ENCODE results near the gene UQCC2. TPM values are rescaled to one million over a fixed set of nuclear protein-coding genes. Genes with fewer than 3 reads are reported as not detected.

Gene UQCC2
- total RNA-seq, 5 donors from 2014 or later (not counting 1 experiment from before 2014, with no cell fraction given) = 17.2 to 36.2 (median 32.7) TPM

DNA sequence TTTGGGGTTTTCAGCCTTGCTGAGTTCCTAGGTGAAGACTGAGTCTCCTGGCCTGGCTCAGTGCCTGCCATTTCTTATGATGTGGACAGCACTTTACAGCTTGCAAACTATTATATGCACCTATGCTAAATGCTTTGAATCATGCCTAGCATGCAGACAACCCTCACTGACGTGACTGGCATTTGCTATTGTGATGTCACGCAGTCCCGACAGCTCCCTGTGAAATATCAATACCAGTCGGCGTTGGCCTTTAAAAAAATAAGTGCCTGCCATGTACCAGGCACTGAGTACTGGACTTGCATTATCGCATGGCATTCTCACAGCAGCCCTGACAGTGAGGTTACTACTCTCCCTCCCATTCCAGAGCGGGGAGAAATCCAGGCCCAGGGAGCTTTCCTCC is 35.5 kb downstream of the UQCC2 start:
- Histone ChIP-seq H3K36me3 (ENCODE audit: control insufficient read depth in 2 of 2, extremely low read depth in 1 of 2, insufficient read depth in 1 of 2, low read length in 1 of 2) (peaks cover 40 to 87% of the 10 kb centered on the region in 2 donors), H3K4me3 (ENCODE audit: control insufficient read depth in 1 of 2, extremely low read depth in 1 of 2, low read length in 1 of 2) (no peak overlapping the region), H3K9me3 (no peaks in the 10 kb centered on the region), H3K27me3 (replicated peaks in 1 of 2; ENCODE audit: control insufficient read depth in 2 of 2, extremely low read depth in 1 of 2, insufficient read depth in 2 of 2, low read length in 1 of 2) (no peaks in the 10 kb centered on the region), H3K27ac (ENCODE audit: low read length) (no peak overlapping the region), H3K4me1 (ENCODE audit: control insufficient read depth in 1 of 2, extremely low read depth in 1 of 2, insufficient read depth in 2 of 2, low read length in 2 of 2) (no peaks in the 10 kb centered on the region)
- Mint-ChIP-seq H3K36me3 (peaks cover 54% of the 10 kb centered on the region), H3K27me3 (no peaks in the 10 kb centered on the region), H3K9me3 (no peaks in the 10 kb centered on the region), H3K27ac (no peak overlapping the region), H3K4me3 (no peak overlapping the region), H3K4me1 (peaks cover 0 to 3% (median 0%) of the 10 kb centered on the region in 3 donors)
- ChIA-PET POLR2A (interaction anchor here in 1 of 2 donors (0.6 kb wide), 1 partner anchor 936 kb away, joined by 3 read pairs; no protein-coding TSS in a partner anchor), CTCF (no interaction called here)
- ATAC-seq (replicated peaks in 1 of 4) (no peak), DNase-seq (no peak)
- 95% methylated on average over 7 of the region's 7 CpGs for WGBS (ENCODE audit: insufficient coverage)

DNA sequence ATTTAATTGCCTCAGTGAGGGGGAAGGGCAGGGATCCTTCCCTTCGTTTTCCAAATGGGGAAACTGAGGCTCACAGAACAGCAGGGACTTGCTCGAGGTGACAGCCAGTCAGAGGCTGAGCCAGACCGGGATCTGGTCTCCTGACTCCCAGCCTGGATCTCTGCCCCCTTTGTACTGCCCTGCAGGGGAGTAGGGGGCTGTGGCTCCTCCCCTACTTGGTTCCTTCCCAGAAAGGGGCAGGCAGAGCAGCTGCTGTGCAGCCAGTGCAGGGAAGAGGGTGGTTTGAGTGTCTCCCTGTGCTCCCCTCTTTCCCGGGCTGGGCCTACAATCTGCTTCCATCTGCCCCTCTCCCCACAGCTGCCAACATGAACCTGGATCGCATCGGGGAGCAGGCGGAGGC is 37.6 kb downstream of the UQCC2 start:
- POLR2A ChIA-PET = no interaction called here
- Mint-ChIP-seq H3K4me1 (peaks cover 5 to 12% (median 8%) of the 10 kb centered on the region in 3 donors), H3K27me3 (no peaks in the 10 kb centered on the region), H3K27ac (no peak overlapping the region), H3K36me3 (peaks cover 55% of the 10 kb centered on the region), H3K4me3 (no peak overlapping the region), H3K9me3 (no peaks in the 10 kb centered on the region)
- ATAC-seq (replicated peaks in 1 of 4) (no peak), DNase-seq (no peak)
- CTCF ChIA-PET = no interaction called here
- Histone ChIP-seq H3K27me3 (replicated peaks in 1 of 2; ENCODE audit: control insufficient read depth in 2 of 2, extremely low read depth in 1 of 2, insufficient read depth in 2 of 2, low read length in 1 of 2) (no peaks in the 10 kb centered on the region), H3K4me3 (ENCODE audit: control insufficient read depth in 1 of 2, extremely low read depth in 1 of 2, low read length in 1 of 2) (no peak overlapping the region), H3K36me3 (ENCODE audit: control insufficient read depth in 2 of 2, extremely low read depth in 1 of 2, insufficient read depth in 1 of 2, low read length in 1 of 2) (peaks cover 32 to 86% of the 10 kb centered on the region in 2 donors), H3K27ac (ENCODE audit: low read length) (no peak overlapping the region), H3K4me1 (ENCODE audit: control insufficient read depth in 1 of 2, extremely low read depth in 1 of 2, insufficient read depth in 2 of 2, low read length in 2 of 2) (peaks cover under 1 to 8% of the 10 kb centered on the region in 2 experiments), H3K9me3 (no peaks in the 10 kb centered on the region)
- whole genome bisulfite sequencing (ENCODE audit: insufficient coverage) = 83% methylated on average over 3 of the region's 7 CpGs

DNA sequence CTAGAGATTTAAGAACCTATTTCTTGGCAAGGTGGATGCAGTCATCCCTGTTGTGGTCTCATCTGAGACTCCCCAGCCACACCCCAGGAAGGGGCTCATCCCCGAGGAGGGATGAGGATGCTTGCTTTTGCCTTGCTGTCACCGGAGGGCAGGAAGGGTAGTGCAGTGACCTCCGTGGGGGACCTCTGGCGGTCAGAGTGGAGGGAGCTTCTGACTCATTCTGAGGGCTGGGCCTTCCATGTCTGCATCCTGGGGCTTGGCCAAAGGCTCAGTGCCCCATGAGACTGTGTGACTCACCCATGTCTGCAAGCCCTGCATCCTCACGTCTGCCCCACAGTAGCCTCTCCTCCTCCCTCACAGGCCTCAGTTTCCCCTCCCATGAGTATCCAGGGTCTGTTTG is 38.7 kb downstream of the UQCC2 start:
- 100% methylated on average over 2 of the region's 5 CpGs for WGBS (ENCODE audit: insufficient coverage)
- Mint-ChIP-seq H3K4me1 (peaks cover 10 to 17% (median 14%) of the 10 kb centered on the region in 3 donors), H3K27ac (no peak overlapping the region), H3K36me3 (peaks cover 56% of the 10 kb centered on the region), H3K9me3 (no peaks in the 10 kb centered on the region), H3K4me3 (no peak overlapping the region), H3K27me3 (no peaks in the 10 kb centered on the region)
- H3K36me3 ChIP-seq (ENCODE audit: control insufficient read depth in 2 of 2, extremely low read depth in 1 of 2, insufficient read depth in 1 of 2, low read length in 1 of 2) = peaks cover 32 to 88% of the 10 kb centered on the region in 2 donors
- DNase-seq (no peak), ATAC-seq (replicated peaks in 1 of 4) (no peak)
- peaks cover 3 to 16% of the 10 kb centered on the region in 2 experiments for H3K4me1 ChIP-seq (ENCODE audit: control insufficient read depth in 1 of 2, extremely low read depth in 1 of 2, insufficient read depth in 2 of 2, low read length in 2 of 2)
- ChIA-PET CTCF (no interaction called here), POLR2A (no interaction called here)
- H3K27me3 ChIP-seq (replicated peaks in 1 of 2; ENCODE audit: control insufficient read depth in 2 of 2, extremely low read depth in 1 of 2, insufficient read depth in 2 of 2, low read length in 1 of 2) = no peaks in the 10 kb centered on the region
- no peak overlapping the region for H3K27ac ChIP-seq (ENCODE audit: low read length)
- no peaks in the 10 kb centered on the region for H3K9me3 ChIP-seq
- H3K4me3 ChIP-seq (ENCODE audit: control insufficient read depth in 1 of 2, extremely low read depth in 1 of 2, low read length in 1 of 2) = no peak overlapping the region

DNA sequence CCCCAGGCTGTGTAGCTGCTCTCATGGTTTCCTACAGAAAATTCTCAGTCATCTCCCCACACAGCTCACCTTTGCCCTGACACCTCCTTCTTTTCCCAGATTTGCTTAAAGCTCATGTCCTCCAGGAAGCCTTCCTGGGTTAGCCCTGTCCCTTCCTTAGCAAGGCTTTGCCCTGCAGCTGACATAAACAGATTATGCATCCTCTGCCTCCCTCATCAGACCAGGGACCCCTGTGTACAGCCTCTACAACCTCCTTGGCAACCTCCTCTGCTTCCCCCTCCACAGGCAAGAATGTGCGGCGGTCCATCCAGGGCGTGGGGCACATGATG is 39.8 kb downstream of the UQCC2 start:
- H3K27me3 Mint-ChIP-seq = no peaks in the 10 kb centered on the region
- CTCF ChIA-PET = no interaction called here
- Histone ChIP-seq H3K27ac (ENCODE audit: low read length) (no peak overlapping the region), H3K4me3 (ENCODE audit: control insufficient read depth in 1 of 2, extremely low read depth in 1 of 2, low read length in 1 of 2) (no peak overlapping the region), H3K9me3 (no peaks in the 10 kb centered on the region), H3K27me3 (replicated peaks in 1 of 2; ENCODE audit: control insufficient read depth in 2 of 2, extremely low read depth in 1 of 2, insufficient read depth in 2 of 2, low read length in 1 of 2) (no peaks in the 10 kb centered on the region), H3K36me3 (ENCODE audit: control insufficient read depth in 2 of 2, extremely low read depth in 1 of 2, insufficient read depth in 1 of 2, low read length in 1 of 2) (peaks cover 28 to 88% of the 10 kb centered on the region in 2 donors), H3K4me1 (ENCODE audit: control insufficient read depth in 1 of 2, extremely low read depth in 1 of 2, insufficient read depth in 2 of 2, low read length in 2 of 2) (peaks cover 3 to 16% of the 10 kb centered on the region in 2 experiments)
- POLR2A ChIA-PET = interaction anchor here in 1 of 2 donors (1.0 kb wide), 1 partner anchor 739 kb away, joined by 7 read pairs; no protein-coding TSS in a partner anchor
- H3K27ac Mint-ChIP-seq = no peak overlapping the region
- no peak for ATAC-seq (replicated peaks in 1 of 4)
- DNase-seq = no peak
- peaks cover 50% of the 10 kb centered on the region for H3K36me3 Mint-ChIP-seq
- peaks cover 10 to 16% (median 14%) of the 10 kb centered on the region in 3 donors for H3K4me1 Mint-ChIP-seq
- 100% methylated on average over 1 of the region's 3 CpGs for WGBS (ENCODE audit: insufficient coverage)
- H3K9me3 Mint-ChIP-seq = no peaks in the 10 kb centered on the region
- no peak overlapping the region for H3K4me3 Mint-ChIP-seq

DNA sequence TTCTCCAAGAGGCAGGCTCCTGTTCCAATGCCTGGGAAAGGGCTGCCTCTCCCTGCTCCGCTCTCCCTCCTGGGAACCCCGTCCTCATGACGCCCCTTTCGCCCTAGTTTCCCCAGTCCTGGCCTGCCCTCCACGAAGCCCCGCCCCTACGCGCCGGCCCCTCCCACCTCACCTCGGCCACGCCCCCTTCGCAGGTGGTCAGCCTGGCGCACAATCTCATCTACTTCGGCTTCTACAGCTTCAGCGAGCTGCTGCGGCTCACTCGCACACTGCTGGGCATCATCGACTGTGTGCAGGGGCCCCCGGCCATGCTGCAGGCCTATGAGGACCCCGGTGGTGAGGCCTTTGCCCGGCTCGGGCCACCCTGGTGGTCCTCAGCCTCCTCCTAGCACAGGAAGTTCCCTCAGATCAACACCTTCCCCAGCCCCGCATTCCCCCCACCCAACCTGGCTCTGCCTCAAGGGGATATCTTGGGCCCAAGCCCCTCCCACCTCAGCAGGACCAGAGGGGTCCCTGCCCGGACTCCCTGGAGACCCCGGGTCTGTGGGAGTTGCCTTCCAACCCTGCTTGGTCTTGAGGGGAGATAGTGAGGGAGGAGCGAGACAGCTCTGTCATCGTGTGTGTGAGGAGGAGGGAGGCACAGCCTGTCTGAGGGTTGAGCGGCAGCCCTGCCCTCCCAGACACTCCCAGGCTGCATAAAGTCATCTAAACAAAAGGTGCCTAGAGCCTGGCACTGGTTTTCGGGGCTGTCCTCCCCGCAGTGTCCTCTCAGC is 40.3 kb downstream of the UQCC2 start:
- DNase-seq = no peak
- H3K36me3 ChIP-seq (ENCODE audit: control insufficient read depth in 2 of 2, extremely low read depth in 1 of 2, insufficient read depth in 1 of 2, low read length in 1 of 2) = peaks cover 24 to 87% of the 10 kb centered on the region in 2 donors
- H3K27me3 ChIP-seq (replicated peaks in 1 of 2; ENCODE audit: control insufficient read depth in 2 of 2, extremely low read depth in 1 of 2, insufficient read depth in 2 of 2, low read length in 1 of 2) = no peaks in the 10 kb centered on the region
- H3K4me3 Mint-ChIP-seq = no peak overlapping the region
- no peaks in the 10 kb centered on the region for H3K9me3 Mint-ChIP-seq
- peaks cover 3 to 16% of the 10 kb centered on the region in 2 experiments for H3K4me1 ChIP-seq (ENCODE audit: control insufficient read depth in 1 of 2, extremely low read depth in 1 of 2, insufficient read depth in 2 of 2, low read length in 2 of 2)
- no peak overlapping the region for H3K27ac ChIP-seq (ENCODE audit: low read length)
- 95% methylated on average over 24 of the region's 30 CpGs for WGBS (ENCODE audit: insufficient coverage)
- peaks cover 50% of the 10 kb centered on the region for H3K36me3 Mint-ChIP-seq
- H3K27me3 Mint-ChIP-seq = no peaks in the 10 kb centered on the region
- no peak for ATAC-seq (replicated peaks in 1 of 4)
- no peak overlapping the region for H3K27ac Mint-ChIP-seq
- no peak overlapping the region for H3K4me3 ChIP-seq (ENCODE audit: control insufficient read depth in 1 of 2, extremely low read depth in 1 of 2, low read length in 1 of 2)
- no peaks in the 10 kb centered on the region for H3K9me3 ChIP-seq
- ChIA-PET POLR2A (interaction anchor here in 1 of 2 donors (1.0 kb wide), 1 partner anchor 740 kb away, joined by 7 read pairs; no protein-coding TSS in a partner anchor), CTCF (no interaction called here)
- peaks cover 10 to 16% (median 14%) of the 10 kb centered on the region in 3 donors for H3K4me1 Mint-ChIP-seq

DNA sequence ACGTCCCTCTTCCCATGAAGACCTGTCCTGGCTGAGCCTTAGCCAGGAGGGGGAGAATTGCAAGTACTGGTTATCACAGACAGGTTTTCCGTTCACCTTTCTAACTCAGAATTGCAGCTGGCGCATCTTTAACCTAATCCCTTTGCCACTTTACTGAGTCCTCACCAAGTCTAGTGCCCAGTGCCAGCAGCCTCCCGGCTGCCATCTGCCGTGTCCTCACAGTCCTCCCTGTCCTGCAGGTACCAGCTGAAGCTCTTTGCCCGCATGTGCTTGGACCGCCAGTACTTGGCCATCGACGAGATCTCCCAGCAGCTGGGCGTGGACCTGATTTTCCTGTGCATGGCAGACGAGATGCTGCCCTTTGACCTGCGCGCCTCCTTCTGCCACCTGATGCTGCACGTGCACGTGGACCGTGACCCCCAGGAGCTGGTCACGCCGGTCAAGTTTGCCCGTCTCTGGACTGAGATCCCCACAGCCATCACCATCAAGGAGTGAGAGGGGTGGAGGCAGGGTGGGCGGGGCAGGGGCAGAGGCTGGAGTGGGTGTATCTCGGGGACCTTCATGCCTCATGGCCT is 41.3 kb downstream of the UQCC2 start:
- DNase-seq (no peak), ATAC-seq (replicated peaks in 1 of 4) (no peak)
- ChIA-PET POLR2A (no interaction called here), CTCF (no interaction called here)
- Mint-ChIP-seq H3K4me1 (peaks cover 10 to 16% (median 14%) of the 10 kb centered on the region in 3 donors), H3K27ac (no peak overlapping the region), H3K27me3 (no peaks in the 10 kb centered on the region), H3K4me3 (no peak overlapping the region), H3K9me3 (no peaks in the 10 kb centered on the region), H3K36me3 (peaks cover 47% of the 10 kb centered on the region)
- peaks cover 3 to 16% of the 10 kb centered on the region in 2 experiments for H3K4me1 ChIP-seq (ENCODE audit: control insufficient read depth in 1 of 2, extremely low read depth in 1 of 2, insufficient read depth in 2 of 2, low read length in 2 of 2)
- no peak overlapping the region for H3K4me3 ChIP-seq (ENCODE audit: control insufficient read depth in 1 of 2, extremely low read depth in 1 of 2, low read length in 1 of 2)
- no peak overlapping the region for H3K27ac ChIP-seq (ENCODE audit: low read length)
- H3K36me3 ChIP-seq (ENCODE audit: control insufficient read depth in 2 of 2, extremely low read depth in 1 of 2, insufficient read depth in 1 of 2, low read length in 1 of 2) = peaks cover 18 to 87% of the 10 kb centered on the region in 2 donors
- no peaks in the 10 kb centered on the region for H3K9me3 ChIP-seq
- no peaks in the 10 kb centered on the region for H3K27me3 ChIP-seq (replicated peaks in 1 of 2; ENCODE audit: control insufficient read depth in 2 of 2, extremely low read depth in 1 of 2, insufficient read depth in 2 of 2, low read length in 1 of 2)
- 97% methylated on average over 10 of the region's 21 CpGs for WGBS (ENCODE audit: insufficient coverage)
